ENCODE data around the gene DNAI1.

Gene DNAI1

GRCh38 chr9:34557426-34558321 is 99.1 kb downstream of the DNAI1 start:
- no peak for DNase-seq (ENCODE audit: low read depth in 2 of 2)

- DNase-seq (ENCODE audit: low read depth in 2 of 2) = no peak
Observed at GRCh38 chr9:34558364-34558763, 99.8 kb downstream of the DNAI1 start.

- DNase-seq (ENCODE audit: low read depth in 2 of 2) = no peak
Observed at GRCh38 chr9:34558919-34559623, 100.5 kb downstream of the DNAI1 start.

- DNase-seq (ENCODE audit: low read depth in 2 of 2) = no peak
Observed at GRCh38 chr9:34559624-34560455, 101.2 kb downstream of the DNAI1 start.

- no peak for DNase-seq (ENCODE audit: low read depth in 2 of 2)
Observed at GRCh38 chr9:34560599-34561214, 102.1 kb downstream of the DNAI1 start.

GRCh38 chr9:34562135-34562745 is 103.6 kb downstream of the DNAI1 start:
- no peak for DNase-seq (ENCODE audit: low read depth in 2 of 2)

- no peak for DNase-seq (ENCODE audit: low read depth in 2 of 2)
Observed at GRCh38 chr9:34563262-34563661, 104.7 kb downstream of the DNAI1 start.

- no peak for DNase-seq (ENCODE audit: low read depth in 2 of 2)
Observed at GRCh38 chr9:34564617-34565016, 106.0 kb downstream of the DNAI1 start.

GRCh38 chr9:34565856-34566255 is 107.3 kb downstream of the DNAI1 start:
- DNase-seq (ENCODE audit: low read depth in 2 of 2) = no peak

- no peak for DNase-seq (ENCODE audit: low read depth in 2 of 2)
Observed at GRCh38 chr9:34566322-34566721, 107.7 kb downstream of the DNAI1 start.

- DNase-seq (ENCODE audit: low read depth in 2 of 2) = no peak
Observed at GRCh38 chr9:34566972-34567371, 108.4 kb downstream of the DNAI1 start.

- no peak for DNase-seq (ENCODE audit: low read depth in 2 of 2)
Observed at GRCh38 chr9:34568133-34568532, 109.5 kb downstream of the DNAI1 start.

GRCh38 chr9:34568774-34569173 is 110.2 kb downstream of the DNAI1 start:
- DNase-seq (ENCODE audit: low read depth in 2 of 2) = no peak

- DNase-seq (ENCODE audit: low read depth in 2 of 2) = no peak
Observed at GRCh38 chr9:34570376-34570775, 111.8 kb downstream of the DNAI1 start.
